GM12892 (cell line): ENCODE measurements around the gene ZC3H12C.
"Not testable (repeated sequence)": the region's sequence is repeated elsewhere in the genome, so short reads cannot be mapped to it uniquely, and the experiment has no call there.

Source experiments
- DNase-seq: peaks from one replicate; pipeline ENCODE4 v3.0.0; 2011; ENCODE audit not compliant: insufficient read length
- FAIRE-seq: peaks from 2 replicates; lab custom pipeline; 2011; peaks lifted over from hg19 to GRCh38; lab: Jason Lieb, UNC
- POLR2A ChIP-seq: IDR thresholded peaks from 2 replicates; pipeline ENCODE4 v1.6.1; 2011; ENCODE audit warnings: low read depth, low read length, control low read depth
- POLR2AphosphoS5 ChIP-seq: IDR thresholded peaks from 2 replicates; pipeline ENCODE4 v1.6.1; 2011; ENCODE audit warnings: low read depth, low read length, control low read depth
- TAF1 ChIP-seq: IDR thresholded peaks from 2 replicates; pipeline ENCODE4 v1.6.1; 2011; ENCODE audit warnings: low read depth, mild to moderate bottlenecking, control low read depth, low read length, borderline replicate concordance

Gene ZC3H12C

DNA sequence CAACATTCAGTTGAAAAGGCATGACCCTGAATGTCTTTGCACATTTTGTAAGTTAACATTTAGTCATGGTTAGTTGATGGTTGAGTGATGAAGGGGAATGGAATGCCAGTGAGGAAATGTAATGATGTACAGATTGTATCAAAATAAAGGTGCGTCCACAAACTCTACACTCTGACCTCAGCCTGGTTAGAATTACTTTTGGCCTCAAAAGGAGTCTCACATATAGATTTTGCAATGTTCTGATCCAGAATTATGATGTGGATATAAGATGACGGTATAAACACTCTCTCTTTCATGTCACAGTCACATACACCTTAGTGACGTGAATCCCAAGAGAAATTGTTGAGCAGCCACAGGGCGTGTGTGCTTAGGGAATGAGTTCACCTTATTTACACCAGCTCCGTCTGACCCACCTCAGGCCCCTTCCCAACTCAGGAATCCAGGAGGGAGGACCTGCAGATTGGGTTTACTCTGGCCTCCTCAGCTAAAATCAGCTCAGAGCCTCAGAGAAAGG lies 103.1 kb downstream of the ZC3H12C start:
- TF ChIP-seq TAF1 (no peak), POLR2A (no peak), POLR2AphosphoS5 (no peak)
- DNase-seq: no peak
- FAIRE-seq: no peak

DNA sequence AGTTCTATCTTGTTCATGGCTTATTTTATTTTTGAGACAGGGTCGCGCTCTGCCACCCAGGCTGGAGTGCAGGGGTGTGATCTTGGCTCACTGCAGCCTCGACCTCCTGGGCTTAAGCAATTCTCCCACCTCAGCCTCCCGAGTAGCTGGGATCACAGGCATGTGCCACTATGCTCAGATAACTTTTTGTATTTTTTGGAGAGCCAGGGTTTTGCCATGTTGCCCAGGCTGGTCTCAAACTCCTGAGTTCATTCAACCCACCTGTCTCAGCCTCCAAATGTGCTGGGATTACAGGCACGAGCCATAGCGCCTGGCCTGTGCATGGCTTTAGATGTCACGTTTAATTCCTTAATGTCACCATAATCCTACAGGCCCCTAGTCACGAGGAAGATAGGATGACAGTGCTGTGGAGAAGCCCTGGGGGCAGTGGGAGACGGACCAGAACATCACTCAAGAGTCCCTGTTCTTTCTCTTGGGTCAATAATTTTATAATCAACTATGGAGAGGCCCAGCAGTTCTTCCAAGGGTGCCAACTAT lies 103.8 kb downstream of the ZC3H12C start:
- no peak for DNase-seq
- TF ChIP-seq TAF1: no peak
- TF ChIP-seq POLR2A: no peak
- no peak for TF ChIP-seq POLR2AphosphoS5
- FAIRE-seq: no peak

- no peak for DNase-seq
- no peak for FAIRE-seq
- TF ChIP-seq POLR2A: no peak
- TF ChIP-seq POLR2AphosphoS5: no peak
- no peak for TF ChIP-seq TAF1
Observed at GRCh38 chr11:110198031-110198729, 105.0 kb downstream of the ZC3H12C start.

DNA sequence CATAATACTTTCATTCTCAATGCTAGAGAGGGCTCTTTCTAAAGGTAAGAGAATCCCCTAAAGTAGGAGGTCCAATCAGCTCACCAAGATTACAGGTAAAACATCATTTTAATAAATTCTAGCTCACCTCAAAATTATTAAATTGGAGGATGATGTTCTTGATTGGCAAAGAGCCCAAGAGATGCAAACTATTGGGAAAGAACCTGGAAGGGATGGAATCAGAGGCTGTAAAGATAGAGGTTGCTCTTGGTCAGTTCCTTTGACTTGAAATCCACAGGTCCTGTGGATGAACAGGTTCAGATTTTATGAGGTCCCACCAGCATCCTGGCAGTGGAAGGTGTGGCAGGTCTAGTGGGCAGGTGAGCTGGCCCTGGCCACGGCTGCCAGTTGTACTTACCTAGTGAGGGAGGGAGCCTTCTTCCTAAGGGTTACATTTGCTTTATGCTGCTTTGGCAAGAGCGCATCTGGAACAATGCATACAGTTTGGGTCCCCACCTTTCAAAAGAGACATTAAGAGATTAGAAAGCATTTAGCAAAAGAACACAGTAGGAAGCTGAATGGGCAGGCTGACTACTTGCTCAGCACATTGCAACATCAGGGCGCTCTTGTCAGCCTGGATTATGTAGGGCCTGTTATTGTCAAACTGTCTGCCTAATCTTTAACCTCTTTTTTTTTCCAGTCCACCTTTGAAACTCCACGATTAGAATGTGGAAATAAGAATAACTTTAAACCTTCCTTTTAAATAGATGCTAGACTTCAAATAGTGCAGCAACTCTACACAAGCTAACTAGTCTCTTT lies 106.2 kb downstream of the ZC3H12C start:
- TF ChIP-seq TAF1 (no peak), POLR2A (no peak), POLR2AphosphoS5 (no peak)
- FAIRE-seq: no peak
- DNase-seq: no peak

- FAIRE-seq: no peak
- no peak for DNase-seq
Observed at GRCh38 chr11:110200241-110200640, 107.0 kb downstream of the ZC3H12C start.

GRCh38 chr11:110200836-110201235 lies 107.6 kb downstream of the ZC3H12C start:
- FAIRE-seq: no peak
- no peak for DNase-seq
- TF ChIP-seq POLR2A (no peak), POLR2AphosphoS5 (no peak), TAF1 (no peak)

More at GRCh38 chr11:110200241-110200640, 107.0 kb downstream of the ZC3H12C start:
- TF ChIP-seq POLR2AphosphoS5: no peak
- TF ChIP-seq TAF1: no peak

GRCh38 chr11:110207123-110207522 lies 113.9 kb downstream of the ZC3H12C start:
- TF ChIP-seq TAF1 (no peak), POLR2A (no peak), POLR2AphosphoS5 (no peak)
- no peak for FAIRE-seq
- no peak for DNase-seq

DNA sequence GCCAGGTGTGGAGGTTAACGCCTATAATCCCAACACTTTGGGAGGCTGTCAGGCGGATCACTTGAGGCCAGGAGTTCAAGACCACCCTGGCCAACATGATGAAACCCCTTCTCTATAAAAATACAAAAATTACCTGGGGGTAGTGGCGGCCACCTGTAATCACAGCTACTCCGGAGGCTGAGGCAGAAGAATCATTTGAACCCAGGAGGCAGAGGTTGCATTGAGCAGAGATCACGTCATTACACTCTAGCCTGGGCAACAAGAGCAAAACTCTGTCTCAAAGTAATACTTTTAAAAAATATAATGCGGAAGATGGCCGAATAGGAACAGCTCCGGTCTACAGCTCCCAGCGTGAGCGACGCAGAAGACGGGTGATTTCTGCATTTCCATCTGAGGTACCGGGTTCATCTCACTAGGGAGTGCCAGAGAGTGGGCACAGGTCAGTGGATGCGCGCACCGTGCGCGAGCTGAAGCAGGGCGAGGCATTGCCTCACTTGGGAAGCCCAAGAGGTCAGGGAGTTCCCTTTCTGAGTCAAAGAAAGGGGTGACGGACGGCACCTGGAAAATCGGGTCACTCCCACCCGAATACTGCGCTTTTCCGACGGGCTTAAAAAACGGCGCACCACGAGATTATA lies 115.6 kb downstream of the ZC3H12C start:
- FAIRE-seq: not testable (repeated sequence)

GRCh38 chr11:110209313-110209694 lies 116.1 kb downstream of the ZC3H12C start:
- FAIRE-seq, DNase-seq: not testable (repeated sequence)

More for the DNA sequence above, 115.6 kb downstream of the ZC3H12C start:
- DNase-seq: not testable (repeated sequence)

GRCh38 chr11:110217223-110217877 lies 124.2 kb downstream of the ZC3H12C start:
- DNase-seq (no peak), FAIRE-seq (no peak)
- TF ChIP-seq TAF1: no peak
- TF ChIP-seq POLR2AphosphoS5: no peak
- TF ChIP-seq POLR2A: no peak

- no peak for TF ChIP-seq TAF1
- no peak for TF ChIP-seq POLR2A
- TF ChIP-seq POLR2AphosphoS5: no peak
- FAIRE-seq: no peak
Observed at GRCh38 chr11:110217936-110218335, 124.7 kb downstream of the ZC3H12C start.

More at GRCh38 chr11:110217936-110218335, 124.7 kb downstream of the ZC3H12C start:
- no peak for DNase-seq
